ENCODE measurements around the gene RNF34.

Gene RNF34, protein sequence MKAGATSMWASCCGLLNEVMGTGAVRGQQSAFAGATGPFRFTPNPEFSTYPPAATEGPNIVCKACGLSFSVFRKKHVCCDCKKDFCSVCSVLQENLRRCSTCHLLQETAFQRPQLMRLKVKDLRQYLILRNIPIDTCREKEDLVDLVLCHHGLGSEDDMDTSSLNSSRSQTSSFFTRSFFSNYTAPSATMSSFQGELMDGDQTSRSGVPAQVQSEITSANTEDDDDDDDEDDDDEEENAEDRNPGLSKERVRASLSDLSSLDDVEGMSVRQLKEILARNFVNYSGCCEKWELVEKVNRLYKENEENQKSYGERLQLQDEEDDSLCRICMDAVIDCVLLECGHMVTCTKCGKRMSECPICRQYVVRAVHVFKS

DNA sequence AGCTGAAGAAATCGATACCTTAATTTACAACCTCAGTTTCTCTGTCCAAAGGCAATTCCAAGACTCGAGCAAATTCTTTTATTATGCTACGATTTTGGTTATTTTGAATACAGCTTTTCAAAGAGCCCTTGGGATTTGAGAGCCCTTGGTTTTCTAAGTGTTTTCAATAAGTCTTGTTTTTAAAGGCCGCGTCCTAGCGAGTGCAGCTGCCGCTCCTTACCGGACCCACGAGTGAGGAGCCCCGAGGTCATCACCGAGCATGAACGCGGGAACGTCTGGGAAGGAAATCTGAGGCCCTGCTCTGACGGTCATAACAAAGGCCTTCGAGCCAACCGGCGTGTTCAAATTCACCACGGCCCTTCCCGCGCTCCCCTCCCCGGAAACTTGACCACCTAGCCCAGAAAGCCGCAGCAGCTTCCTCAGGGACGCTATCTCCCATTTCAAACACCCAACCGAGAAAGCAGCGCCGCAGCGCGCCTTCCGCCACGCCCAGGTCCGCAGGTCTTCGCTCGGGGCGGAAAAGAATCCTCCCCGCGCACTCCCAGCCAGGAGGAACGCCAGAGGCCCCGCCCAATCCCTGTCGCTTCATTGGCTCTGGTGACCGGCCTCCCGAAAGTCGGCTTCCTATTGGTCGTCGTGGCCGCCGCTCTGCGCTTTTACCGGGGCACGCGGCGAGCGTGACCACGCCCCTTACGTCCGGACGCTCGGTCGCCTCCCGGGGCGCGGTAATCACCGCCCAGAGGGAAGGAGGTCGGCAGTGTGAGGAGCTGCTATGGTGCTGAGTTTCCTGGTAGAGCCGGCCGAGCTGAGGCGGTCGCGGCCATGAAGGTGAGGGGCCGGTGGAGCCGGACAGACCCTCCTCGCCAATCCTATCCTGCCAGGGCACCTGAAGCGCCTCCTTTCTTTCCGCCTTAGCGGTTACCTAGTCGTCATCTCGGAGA is at the start of gene RNF34:
Gene RNF34 (plus strand): TSS at position 728 of the 941 bp plus-strand sequence. CDS start 95 bp downstream, at position 823.
- H3K4me3 ChIP-seq (replicated peaks in 1 of 2; ENCODE audit: low read depth in 2 of 2, low read length in 2 of 2) = peak within 1 kb of the TSS; percentile 93 to 95
- TF ChIP-seq, protein P1, sequence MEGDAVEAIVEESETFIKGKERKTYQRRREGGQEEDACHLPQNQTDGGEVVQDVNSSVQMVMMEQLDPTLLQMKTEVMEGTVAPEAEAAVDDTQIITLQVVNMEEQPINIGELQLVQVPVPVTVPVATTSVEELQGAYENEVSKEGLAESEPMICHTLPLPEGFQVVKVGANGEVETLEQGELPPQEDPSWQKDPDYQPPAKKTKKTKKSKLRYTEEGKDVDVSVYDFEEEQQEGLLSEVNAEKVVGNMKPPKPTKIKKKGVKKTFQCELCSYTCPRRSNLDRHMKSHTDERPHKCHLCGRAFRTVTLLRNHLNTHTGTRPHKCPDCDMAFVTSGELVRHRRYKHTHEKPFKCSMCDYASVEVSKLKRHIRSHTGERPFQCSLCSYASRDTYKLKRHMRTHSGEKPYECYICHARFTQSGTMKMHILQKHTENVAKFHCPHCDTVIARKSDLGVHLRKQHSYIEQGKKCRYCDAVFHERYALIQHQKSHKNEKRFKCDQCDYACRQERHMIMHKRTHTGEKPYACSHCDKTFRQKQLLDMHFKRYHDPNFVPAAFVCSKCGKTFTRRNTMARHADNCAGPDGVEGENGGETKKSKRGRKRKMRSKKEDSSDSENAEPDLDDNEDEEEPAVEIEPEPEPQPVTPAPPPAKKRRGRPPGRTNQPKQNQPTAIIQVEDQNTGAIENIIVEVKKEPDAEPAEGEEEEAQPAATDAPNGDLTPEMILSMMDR (IDR thresholded peaks at IDR 0.05; ENCODE audit: low read depth, low read length) = no peak
- DNase-seq (ENCODE audit: low read depth in 2 of 2) = peak; percentile 98

DNA sequence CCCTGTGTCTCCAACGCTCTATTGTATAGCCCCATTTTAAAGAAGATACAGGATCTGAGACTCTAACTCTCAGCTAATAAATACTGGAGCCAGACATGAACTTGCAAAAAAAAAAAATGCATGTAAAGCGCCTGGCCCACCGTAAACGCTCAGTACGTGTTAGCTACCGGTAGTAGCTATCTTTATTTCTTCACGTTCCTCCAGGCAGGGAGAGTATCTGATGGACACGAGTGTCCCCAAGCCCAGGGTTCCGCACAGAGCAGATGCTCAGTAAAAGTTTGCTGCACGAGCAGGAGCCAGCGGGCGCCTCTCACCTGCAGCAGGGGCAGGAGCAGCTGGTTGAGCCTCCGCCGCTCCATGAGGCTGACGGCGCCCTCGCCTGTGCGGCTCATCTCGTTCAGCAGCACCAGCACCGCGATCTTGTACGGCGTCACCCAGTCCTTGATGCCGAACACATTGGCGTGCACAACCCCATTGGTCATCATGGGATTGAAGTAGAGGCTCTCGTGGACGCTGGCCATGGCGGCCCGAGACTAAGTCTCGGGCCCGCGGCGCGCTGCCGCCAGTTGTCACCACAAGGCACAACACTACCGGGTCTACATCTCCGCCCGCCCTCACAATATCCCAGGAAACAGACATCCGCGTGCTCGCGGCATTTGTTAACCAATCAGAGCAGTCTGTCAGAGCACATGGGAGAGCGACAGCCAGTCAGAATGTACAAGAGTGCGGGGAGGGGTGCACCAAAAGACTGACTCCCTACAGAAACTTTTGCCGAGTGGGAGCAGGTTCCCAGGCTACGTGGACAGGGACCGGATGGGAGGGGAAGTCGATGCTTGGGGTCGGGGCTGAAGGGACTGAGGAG is 47.9 kb upstream of the RNF34 start, which contains the start of gene ANAPC5:
Gene ANAPC5 (minus strand): TSS at position 592 of the 862 bp plus-strand sequence. CDS start 71 bp downstream, at position 521.
- peak; percentile 99 for DNase-seq (ENCODE audit: low read depth in 2 of 2)
- H3K4me3 ChIP-seq (replicated peaks in 1 of 2; ENCODE audit: low read depth in 2 of 2, low read length in 2 of 2) = peak within 1 kb of the TSS; percentile 93 to 97

DNA sequence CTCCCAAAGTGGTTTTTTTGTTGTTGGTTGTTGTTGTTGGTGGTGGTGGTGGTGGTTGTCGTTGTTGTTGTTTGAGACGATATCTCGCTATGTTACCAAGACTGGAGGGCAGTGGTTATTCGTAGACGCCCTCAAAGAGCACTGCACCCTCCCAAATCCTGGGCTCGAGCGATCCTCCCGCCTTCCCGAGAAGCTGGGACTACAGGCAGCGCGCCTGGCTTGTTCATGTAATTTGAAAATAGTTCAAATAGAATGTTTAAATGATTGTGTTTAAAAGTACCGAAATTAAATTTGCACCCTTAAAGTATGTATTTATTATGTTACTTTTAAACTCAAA is 47.3 kb upstream of the RNF34 start:
- TF ChIP-seq, protein P1 (IDR thresholded peaks at IDR 0.05; ENCODE audit: low read depth, low read length) = no peak
- DNase-seq (ENCODE audit: low read depth in 2 of 2) = no peak
- peak overlapping the region; percentile 93 to 97 for H3K4me3 ChIP-seq (replicated peaks in 1 of 2; ENCODE audit: low read depth in 2 of 2, low read length in 2 of 2)

More for the DNA sequence above, 47.9 kb upstream of the RNF34 start, which contains the start of gene ANAPC5:
- TF ChIP-seq, protein P1 (IDR thresholded peaks at IDR 0.05; ENCODE audit: low read depth, low read length) = no peak

DNA sequence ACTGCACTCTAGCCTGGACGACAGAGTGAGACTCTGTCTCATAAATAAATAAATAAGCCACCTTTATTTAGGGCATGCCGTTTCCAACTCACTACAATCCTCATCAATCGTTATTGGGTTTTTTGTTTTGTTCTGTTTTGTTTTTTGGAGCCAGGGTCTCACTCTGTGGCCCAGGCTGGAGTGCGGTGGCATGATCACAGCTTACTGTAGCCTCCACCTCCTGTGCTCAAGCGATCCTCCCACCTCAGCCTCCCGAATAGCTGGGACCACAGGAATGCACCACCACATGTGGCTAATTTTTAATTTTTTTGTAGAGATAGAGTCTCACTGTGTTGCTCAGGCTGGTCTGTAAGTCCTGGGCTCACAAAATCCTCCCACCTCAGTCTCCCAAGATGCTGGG is 44.1 kb upstream of the RNF34 start:
- no peak overlapping the region for H3K4me3 ChIP-seq (replicated peaks in 1 of 2; ENCODE audit: low read depth in 2 of 2, low read length in 2 of 2)
- TF ChIP-seq, protein P1 (IDR thresholded peaks at IDR 0.05; ENCODE audit: low read depth, low read length) = no peak
- no peak for DNase-seq (ENCODE audit: low read depth in 2 of 2)

DNA sequence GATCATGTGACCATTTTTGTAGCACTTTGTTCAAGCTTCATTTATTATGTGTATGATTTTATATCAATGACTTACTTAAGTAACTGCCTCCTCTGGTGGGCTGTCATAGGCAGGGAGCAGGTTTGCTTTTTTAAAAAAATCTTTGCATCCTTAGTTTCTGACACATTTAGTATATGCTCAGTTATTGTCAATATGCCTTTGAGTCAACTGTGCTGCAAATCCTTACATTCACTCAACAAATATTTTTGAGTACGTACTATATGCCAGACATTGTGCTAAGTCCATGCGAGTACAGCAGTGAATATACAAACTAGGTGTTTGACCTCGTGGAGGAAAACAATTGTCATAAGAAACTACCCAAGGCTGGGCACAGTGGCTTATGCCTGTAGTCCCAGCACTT is 43.3 kb upstream of the RNF34 start:
- no peak for DNase-seq (ENCODE audit: low read depth in 2 of 2)
- TF ChIP-seq, protein P1 (IDR thresholded peaks at IDR 0.05; ENCODE audit: low read depth, low read length) = no peak
- no peak overlapping the region for H3K4me3 ChIP-seq (replicated peaks in 1 of 2; ENCODE audit: low read depth in 2 of 2, low read length in 2 of 2)

DNA sequence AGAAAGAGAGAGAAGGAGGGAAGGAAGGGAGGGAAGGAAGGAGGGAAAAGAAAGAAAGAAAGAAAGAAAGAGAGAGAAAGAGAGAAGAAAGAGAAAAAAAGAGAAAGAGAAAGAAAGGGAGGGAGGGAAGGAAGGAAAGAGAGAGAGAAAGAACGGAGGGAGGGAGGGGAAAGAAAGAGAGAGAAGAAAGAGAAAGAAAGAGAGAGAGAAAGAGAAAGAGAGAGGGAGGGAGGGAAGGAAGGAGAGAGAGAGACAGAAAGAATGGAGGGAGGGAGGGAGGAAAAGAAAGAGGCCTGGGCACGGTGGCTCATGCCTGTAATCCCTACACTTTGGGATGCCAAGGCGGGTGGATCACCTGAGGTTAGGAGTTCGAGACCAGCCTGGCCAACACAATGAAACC is 42.6 kb upstream of the RNF34 start:
- no peak for DNase-seq (ENCODE audit: low read depth in 2 of 2)
- H3K4me3 ChIP-seq (replicated peaks in 1 of 2; ENCODE audit: low read depth in 2 of 2, low read length in 2 of 2) = no peak overlapping the region
- TF ChIP-seq, protein P1 (IDR thresholded peaks at IDR 0.05; ENCODE audit: low read depth, low read length) = no peak

All from cardiac fibroblast (primary cell).